Measurements from ENCODE around the gene POU3F2.

- TF ChIP-seq, protein P1, sequence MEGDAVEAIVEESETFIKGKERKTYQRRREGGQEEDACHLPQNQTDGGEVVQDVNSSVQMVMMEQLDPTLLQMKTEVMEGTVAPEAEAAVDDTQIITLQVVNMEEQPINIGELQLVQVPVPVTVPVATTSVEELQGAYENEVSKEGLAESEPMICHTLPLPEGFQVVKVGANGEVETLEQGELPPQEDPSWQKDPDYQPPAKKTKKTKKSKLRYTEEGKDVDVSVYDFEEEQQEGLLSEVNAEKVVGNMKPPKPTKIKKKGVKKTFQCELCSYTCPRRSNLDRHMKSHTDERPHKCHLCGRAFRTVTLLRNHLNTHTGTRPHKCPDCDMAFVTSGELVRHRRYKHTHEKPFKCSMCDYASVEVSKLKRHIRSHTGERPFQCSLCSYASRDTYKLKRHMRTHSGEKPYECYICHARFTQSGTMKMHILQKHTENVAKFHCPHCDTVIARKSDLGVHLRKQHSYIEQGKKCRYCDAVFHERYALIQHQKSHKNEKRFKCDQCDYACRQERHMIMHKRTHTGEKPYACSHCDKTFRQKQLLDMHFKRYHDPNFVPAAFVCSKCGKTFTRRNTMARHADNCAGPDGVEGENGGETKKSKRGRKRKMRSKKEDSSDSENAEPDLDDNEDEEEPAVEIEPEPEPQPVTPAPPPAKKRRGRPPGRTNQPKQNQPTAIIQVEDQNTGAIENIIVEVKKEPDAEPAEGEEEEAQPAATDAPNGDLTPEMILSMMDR (IDR thresholded peaks at IDR 0.05) = no peak
- TF ChIP-seq ZFX (IDR thresholded peaks at IDR 0.05; ENCODE audit: borderline replicate concordance) = no peak
Observed at GRCh38 chr6:98840385-98840784, 6.0 kb downstream of the POU3F2 start.

All from 22Rv1 (cell line).